OCI-LY7 (cell line): ENCODE results near the gene ZNF367. TPM values are rescaled to one million over a fixed set of nuclear protein-coding genes. Genes with fewer than 3 reads are reported as not detected.
A peak's percentile ranks its signal among the peaks of the same experiment; 100 is the strongest.

Experiments
- BruUV-seq: library from RNA; stranded (reverse); fragments of 400-500 nt; replicated peaks from 2 replicates; lab custom pipeline; 2021; lab: Mats Ljungman, UMichigan
- CTCF ChIA-PET: fragments of 300-600 bp; sonication (Branson Sonifier 250); formaldehyde crosslinking; loops from one replicate; lab custom pipeline; 2022; ENCODE audit warnings: antibody characterized with exemption; ENCODE audit not compliant: unreplicated experiment; lab: Charles Lee
- POLR2A ChIA-PET: fragments of 300-600 bp; sonication (Branson Sonifier 250); formaldehyde crosslinking; loops from one replicate; lab custom pipeline; 2022; ENCODE audit warnings: antibody characterized with exemption; lab: Charles Lee
- DNase-seq: peaks from one replicate; pipeline ENCODE4 v3.0.0-alpha.2; 2015; ENCODE audit warnings: low spot score
- H2AFZ ChIP-seq: fragments of 200-600 bp; sonication (generic), shearing (Covaris generic); 2 replicates; pipeline ENCODE4 v1.6.1; 2014; ENCODE audit warnings: mild to moderate bottlenecking, antibody characterized with exemption, low read length, moderate library complexity
- H3K27ac ChIP-seq: fragments of 200-600 bp; sonication (generic); 2 replicates; pipeline ENCODE4 v1.5.1; 2014; ENCODE audit warnings: mixed run types, low read depth, mild to moderate bottlenecking, moderate library complexity, low read length, inconsistent platforms; ENCODE audit not compliant: poor library complexity, severe bottlenecking
- H3K36me3 ChIP-seq: fragments of 200-600 bp; sonication (generic); 2 replicates; pipeline ENCODE4 v1.6.1; 2014; ENCODE audit warnings: mild to moderate bottlenecking, antibody characterized with exemption, low read length, moderate library complexity, mixed read lengths; ENCODE audit not compliant: insufficient read depth
- H3K4me1 ChIP-seq: fragments of 200-600 bp; sonication (generic); 2 replicates; pipeline ENCODE4 v1.5.1; 2014; ENCODE audit warnings: mild to moderate bottlenecking, low read length; ENCODE audit not compliant: insufficient read depth, poor library complexity, severe bottlenecking
- H3K4me2 ChIP-seq: fragments of 200-600 bp; sonication (generic); 2 replicates; pipeline ENCODE4 v1.6.1; 2014; ENCODE audit warnings: mild to moderate bottlenecking, low read length
- H3K4me3 ChIP-seq: fragments of 200-600 bp; sonication (generic); 2 replicates; pipeline ENCODE4 v1.5.1; 2014; ENCODE audit warnings: mild to moderate bottlenecking, low read depth, low read length; ENCODE audit not compliant: poor library complexity, severe bottlenecking
- H3K79me2 ChIP-seq: fragments of 200-600 bp; sonication (generic); 2 replicates; pipeline ENCODE4 v1.6.1; 2016; ENCODE audit warnings: low read depth, mild to moderate bottlenecking, low read length, moderate library complexity, mixed read lengths; ENCODE audit not compliant: insufficient read depth
- H3K9me2 ChIP-seq: fragments of 200-600 bp; sonication (generic); 2 replicates; pipeline ENCODE4 v1.6.1; 2016; ENCODE audit warnings: mild to moderate bottlenecking, low read length, mixed read lengths; ENCODE audit not compliant: insufficient read depth
- H3K9me3 ChIP-seq: fragments of 200-600 bp; sonication (generic); 2 replicates; pipeline ENCODE4 v1.6.1; 2014; ENCODE audit warnings: mild to moderate bottlenecking, mixed run types, low read length, mixed read lengths
- H4K20me1 ChIP-seq: fragments of 200-600 bp; sonication (generic); 2 replicates; pipeline ENCODE4 v1.6.1; 2014; ENCODE audit warnings: mild to moderate bottlenecking, antibody characterized with exemption, low read length, moderate library complexity, mixed read lengths; ENCODE audit not compliant: insufficient read depth
- EZH2phosphoT487 ChIP-seq: fragments of 200-600 bp; sonication (generic); IDR thresholded peaks from 2 replicates; pipeline ENCODE4 v1.6.1; 2018; ENCODE audit warnings: low read depth, borderline replicate concordance, mild to moderate bottlenecking, mixed run types, antibody characterized with exemption, low read length, moderate library complexity, mixed read lengths
- intact Hi-C: fragments of 100-400 bp; cut with micrococcal nuclease; formaldehyde crosslinking; loops from one replicate; pipeline ENCODE4 v1.10.0; 2022; ENCODE audit not compliant: unreplicated experiment
- total RNA-seq, 2 experiments: library from RNA; depleted of rRNA in 1 of 2; stranded (reverse); fragments of >200 nt in 1 of 2; shearing (Covaris generic) in 1 of 2; gene quantifications; 2 replicates each; pipeline ENCODE4 v1.2.3, GENCODE V29; 2014 to 2022
- TF ChIP-seq, protein P1 (sequence below): fragments of 200-600 bp; sonication (generic); conservative IDR thresholded peaks from 2 replicates; pipeline ENCODE4 v1.5.1; 2014; ENCODE audit warnings: mild to moderate bottlenecking, antibody characterized with exemption, low read length, moderate library complexity, mixed read lengths

ZNF367 gene
- total RNA-seq, 2 experiments from 2014 or later, result 24.6 to 35.1 TPM

DNA sequence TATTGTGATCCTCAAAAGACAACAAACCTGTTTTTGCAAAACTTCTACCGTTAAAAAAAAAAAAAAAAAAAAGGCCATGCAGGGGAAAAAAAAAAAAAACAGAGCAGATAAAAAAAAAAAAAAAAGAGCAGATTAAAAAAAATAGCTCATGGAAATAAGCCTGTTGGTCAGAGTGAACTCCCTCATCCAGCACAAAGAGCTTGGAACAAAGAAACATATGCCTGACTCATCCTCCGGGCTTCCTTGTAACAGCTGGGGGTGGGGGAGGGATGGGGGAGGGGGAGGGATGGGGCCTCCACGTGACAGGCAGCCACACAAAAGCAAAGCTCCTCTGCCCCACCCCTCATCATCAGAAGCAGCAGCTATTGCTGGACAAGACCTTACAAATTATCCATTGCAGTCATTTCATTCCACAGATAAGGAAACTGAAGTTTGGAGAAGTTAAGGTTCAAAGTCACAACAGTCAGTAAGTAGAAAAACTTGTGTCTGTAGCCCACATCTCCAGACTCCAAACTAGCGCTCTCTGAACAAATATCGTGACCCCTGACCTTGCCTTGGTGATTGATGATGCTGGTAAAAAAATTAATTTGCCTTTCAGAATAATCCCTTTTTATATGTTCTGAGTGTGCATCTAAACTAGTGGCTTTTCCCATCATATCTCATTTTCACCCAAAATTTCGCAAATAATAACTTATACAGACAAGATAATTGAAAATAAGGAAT lies 73.6 kb downstream of the ZNF367 start:
- no peaks in the 10 kb centered on the region for H4K20me1 ChIP-seq
- H3K36me3 ChIP-seq, result no peaks in the 10 kb centered on the region
- H3K27ac ChIP-seq, result no peak overlapping the region
- H3K9me2 ChIP-seq, result no peaks in the 10 kb centered on the region
- DNase-seq, result peak; percentile 2
- no peaks in the 10 kb centered on the region for H3K79me2 ChIP-seq
- intact Hi-C loops, result no loop called here
- H3K4me3 ChIP-seq, result no peak overlapping the region
- ChIA-PET POLR2A (interaction anchor here (0.6 to 0.7 kb wide), 6 partner anchors 196 to 1397 kb away, joined by 3 to 6 read pairs (median 4); no protein-coding TSS in a partner anchor), CTCF (no interaction called here)
- no peak overlapping the region for H2AFZ ChIP-seq
- no peak overlapping the region for H3K4me2 ChIP-seq
- no peaks in the 10 kb centered on the region for H3K4me1 ChIP-seq
- BruUV-seq, result no TSS peak
- H3K9me3 ChIP-seq, result no peaks in the 10 kb centered on the region
- TF ChIP-seq EZH2phosphoT487, result no peak
- TF ChIP-seq, protein P1, sequence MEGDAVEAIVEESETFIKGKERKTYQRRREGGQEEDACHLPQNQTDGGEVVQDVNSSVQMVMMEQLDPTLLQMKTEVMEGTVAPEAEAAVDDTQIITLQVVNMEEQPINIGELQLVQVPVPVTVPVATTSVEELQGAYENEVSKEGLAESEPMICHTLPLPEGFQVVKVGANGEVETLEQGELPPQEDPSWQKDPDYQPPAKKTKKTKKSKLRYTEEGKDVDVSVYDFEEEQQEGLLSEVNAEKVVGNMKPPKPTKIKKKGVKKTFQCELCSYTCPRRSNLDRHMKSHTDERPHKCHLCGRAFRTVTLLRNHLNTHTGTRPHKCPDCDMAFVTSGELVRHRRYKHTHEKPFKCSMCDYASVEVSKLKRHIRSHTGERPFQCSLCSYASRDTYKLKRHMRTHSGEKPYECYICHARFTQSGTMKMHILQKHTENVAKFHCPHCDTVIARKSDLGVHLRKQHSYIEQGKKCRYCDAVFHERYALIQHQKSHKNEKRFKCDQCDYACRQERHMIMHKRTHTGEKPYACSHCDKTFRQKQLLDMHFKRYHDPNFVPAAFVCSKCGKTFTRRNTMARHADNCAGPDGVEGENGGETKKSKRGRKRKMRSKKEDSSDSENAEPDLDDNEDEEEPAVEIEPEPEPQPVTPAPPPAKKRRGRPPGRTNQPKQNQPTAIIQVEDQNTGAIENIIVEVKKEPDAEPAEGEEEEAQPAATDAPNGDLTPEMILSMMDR, result no peak

DNA sequence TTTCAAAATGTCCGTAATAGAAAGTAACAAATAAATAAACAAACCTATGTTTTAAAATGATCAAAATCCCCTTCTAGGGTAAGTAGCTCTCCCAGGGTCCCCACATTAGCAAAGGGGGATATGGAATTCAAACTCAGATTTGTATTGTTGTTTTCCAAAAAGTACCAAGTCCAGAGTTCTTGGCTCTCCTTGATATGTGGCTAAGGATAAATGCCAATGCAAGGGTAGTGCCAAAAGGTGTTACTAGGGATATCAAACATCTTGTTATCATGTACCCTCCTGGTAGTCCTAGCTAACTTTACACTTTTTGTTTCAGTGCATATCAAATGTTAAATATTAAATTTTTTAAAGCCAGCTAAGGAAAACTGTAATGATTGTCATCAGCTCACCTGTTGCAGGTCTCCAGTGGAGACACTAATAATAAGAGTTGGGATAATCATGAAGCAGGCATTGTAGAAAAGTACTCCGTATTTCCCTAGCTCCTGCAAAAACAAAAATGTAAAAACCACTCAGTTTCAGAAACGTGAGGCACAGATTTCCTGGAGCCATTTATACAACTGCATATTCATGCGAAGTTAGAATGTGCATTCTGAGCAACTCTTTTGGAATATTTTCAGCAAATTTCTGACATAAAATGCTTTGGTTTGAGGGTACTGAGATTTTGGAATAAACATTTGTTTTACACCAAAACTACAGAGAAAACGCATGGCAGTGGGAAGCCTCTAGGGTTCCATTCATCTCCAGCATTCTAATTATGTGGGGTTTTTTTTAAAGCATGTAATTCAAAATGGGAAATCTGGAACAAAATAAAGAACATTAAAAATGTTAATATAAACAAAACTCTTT lies 74.4 kb downstream of the ZNF367 start:
- intact Hi-C loops, result no loop called here
- Histone ChIP-seq H3K27ac (no peak overlapping the region), H3K36me3 (no peaks in the 10 kb centered on the region), H3K4me1 (no peaks in the 10 kb centered on the region), H2AFZ (no peak overlapping the region), H3K4me3 (no peak overlapping the region), H4K20me1 (no peaks in the 10 kb centered on the region), H3K4me2 (no peak overlapping the region), H3K9me2 (no peaks in the 10 kb centered on the region), H3K9me3 (no peaks in the 10 kb centered on the region), H3K79me2 (no peaks in the 10 kb centered on the region)
- CTCF ChIA-PET, result no interaction called here
- POLR2A ChIA-PET, result interaction anchor here (0.6 kb wide), 1 partner anchor 353 kb away, joined by 4 read pairs; no protein-coding TSS in a partner anchor
- DNase-seq, result no peak
- no TSS peak for BruUV-seq
- TF ChIP-seq, protein P1, result no peak
- no peak for TF ChIP-seq EZH2phosphoT487
